GM12878 (cell line): ENCODE data around the gene CPNE5. TPM values are rescaled to one million over a fixed set of nuclear protein-coding genes. Genes with fewer than 3 reads are reported as not detected.

ENCODE experiments used
- FOS ChIP-seq: IDR thresholded peaks from 3 replicates; pipeline ENCODE4 v1.6.1; 2011; ENCODE audit warnings: borderline replicate concordance; ENCODE audit not compliant: insufficient read length; ENCODE audit errors: extremely low read depth
- HDAC6 ChIP-seq: fragments of 200-600 bp; sonication (generic); IDR thresholded peaks from one replicate; pipeline ENCODE4 v1.8.0; 2017; ENCODE audit warnings: antibody characterized with exemption; ENCODE audit not compliant: unreplicated experiment
- HDGF ChIP-seq: fragments of 450-650 bp; IDR thresholded peaks from 2 replicates; pipeline ENCODE4 v1.6.1; 2016; ENCODE audit warnings: antibody characterized with exemption
- KLF5 ChIP-seq: fragments of 450-650 bp; IDR thresholded peaks from 2 replicates; pipeline ENCODE4 v1.6.1; 2014; ENCODE audit warnings: mild to moderate bottlenecking; ENCODE audit not compliant: partially characterized antibody
- MXI1 ChIP-seq: fragments of 150-350 bp; IDR thresholded peaks from 2 replicates; pipeline ENCODE4 v1.6.1; 2011; ENCODE audit warnings: low read depth, mild to moderate bottlenecking, inconsistent platforms, low read length, improper control_type of control experiment
- NR2C1 ChIP-seq: fragments of 450-650 bp; IDR thresholded peaks from 2 replicates; pipeline ENCODE4 v1.6.1; 2017; ENCODE audit warnings: antibody characterized with exemption, mild to moderate bottlenecking, moderate library complexity
- NRF1 ChIP-seq: conservative IDR thresholded peaks from 2 replicates; pipeline ENCODE4 v1.6.1; 2011; ENCODE audit warnings: mild to moderate bottlenecking, low read depth, low read length, improper control_type of control experiment
- PAX8 ChIP-seq: fragments of 450-650 bp; IDR thresholded peaks from 2 replicates; pipeline ENCODE4 v1.6.1; 2017; ENCODE audit warnings: mild to moderate bottlenecking, moderate library complexity
- RELA ChIP-seq: fragments of 450-650 bp; IDR thresholded peaks from 2 replicates; pipeline ENCODE4 v1.8.0; 2014; ENCODE audit warnings: borderline replicate concordance; ENCODE audit not compliant: partially characterized antibody
- RFX5 ChIP-seq: IDR thresholded peaks from 2 replicates; pipeline ENCODE4 v1.6.1; 2011; ENCODE audit warnings: low read depth, low read length, improper control_type of control experiment
- ZNF274 ChIP-seq: IDR thresholded peaks from one replicate; pipeline ENCODE4 v1.8.0; 2011; ENCODE audit not compliant: insufficient read length, insufficient read depth
- polyA plus RNA-seq, 11 experiments: library from polyadenylated mRNA; depleted of rRNA in 4 of 11; unstranded in 6 of 11; stranded (reverse) in 5 of 11; fragments of >200 nt; fragmentation: Nextera tagmentation in 4 of 11; fragmentation: Illumina TruSeq in 1 of 11; extraction: Ambion mirVana in 4 of 11; extraction: Trizol in 1 of 11; gene quantifications; 1 replicate in 1 of 11; 2 replicates in 10 of 11; pipeline versions ENCODE4 v1.2.1 to v1.2.3, GENCODE V29; 2011 to 2016; ENCODE audit warnings: inconsistent platforms in 2 of 11, missing spikeins in 2 of 11, low read depth in 1 of 11
- total RNA-seq, 4 experiments: library from RNA; depleted of rRNA in 3 of 4; stranded (reverse); fragments of >200 nt in 3 of 4; fragmentation: Illumina TruSeq in 1 of 4; extraction: Trizol in 1 of 4; gene quantifications; 2 replicates each; pipeline versions ENCODE4 v1.2.1 to v1.2.3, GENCODE V29; 2013 to 2021
- TF ChIP-seq, protein P1 (sequence below): fragments of 450-650 bp; formaldehyde crosslinking; IDR thresholded peaks from 2 replicates; pipeline ENCODE4 v1.5.0; 2022; ENCODE audit warnings: mild to moderate bottlenecking, missing genetic modification characterization
- TF ChIP-seq, protein P2 (sequence below): IDR thresholded peaks from 2 replicates; pipeline ENCODE4 v1.6.1; 2011; ENCODE audit warnings: low read depth, mild to moderate bottlenecking, low read length, moderate library complexity, borderline replicate concordance; ENCODE audit errors: extremely low read depth
- TF ChIP-seq, protein P3 (sequence below): fragments of 450-650 bp; IDR thresholded peaks from 2 replicates; pipeline ENCODE4 v1.6.1; 2018; ENCODE audit warnings: mild to moderate bottlenecking, low read depth, moderate library complexity; ENCODE audit not compliant: partially characterized antibody
- TF ChIP-seq, protein P4 (sequence below): fragments of 450-650 bp; IDR thresholded peaks from 2 replicates; pipeline ENCODE4 v1.6.1; 2014; ENCODE audit warnings: mild to moderate bottlenecking
- TF ChIP-seq, protein P5 (sequence below): fragments of 450-650 bp; formaldehyde crosslinking; IDR thresholded peaks from 2 replicates; pipeline ENCODE4 v1.4.0; 2020; ENCODE audit warnings: mild to moderate bottlenecking, moderate library complexity

The CPNE5 gene
- total and polyA plus RNA-seq, 10 of the 15 experiments (the other 5 are each of a cell fraction or from before 2014, with no cell fraction given): 2.4 to 39.1 (median 18.2) TPM

DNA sequence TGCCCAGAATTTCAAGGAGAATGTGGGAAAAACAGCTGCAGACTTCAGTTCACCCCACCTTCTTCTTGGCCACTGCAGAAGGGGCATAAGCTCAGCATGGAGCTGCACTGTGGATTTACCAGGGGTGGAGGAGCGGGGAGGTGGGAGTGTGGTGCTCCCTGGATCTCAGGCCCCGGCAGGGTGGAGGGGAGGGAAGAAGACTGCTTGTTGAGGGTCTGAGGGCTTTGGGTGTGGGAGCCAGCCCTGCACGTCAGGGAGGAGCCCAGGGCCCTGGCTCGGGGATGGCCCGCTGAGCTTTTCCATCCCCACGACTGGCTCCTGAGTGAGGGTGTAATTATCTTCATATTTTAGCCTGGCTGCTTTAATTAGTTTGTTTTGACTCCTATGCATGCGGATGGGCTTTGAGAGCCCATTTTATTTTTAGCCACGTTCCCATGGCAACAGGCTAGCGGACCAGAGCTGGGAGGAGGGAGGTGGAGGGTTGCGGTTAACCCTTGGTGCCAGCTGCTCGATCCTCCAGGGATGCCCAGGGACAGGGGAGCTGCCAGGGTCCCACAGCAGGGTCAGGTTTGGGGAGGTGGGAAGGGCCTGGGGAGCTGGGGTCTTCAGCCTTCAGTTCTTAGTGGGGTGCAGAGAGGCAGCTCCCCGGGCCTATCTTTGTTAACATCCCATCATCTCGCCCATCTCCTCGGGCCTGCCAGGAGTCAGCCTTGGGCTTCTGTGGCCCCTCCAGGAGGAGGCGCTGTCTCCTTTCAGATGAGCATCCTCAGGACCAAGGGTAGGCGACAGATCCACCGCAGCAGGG, 73.4 kb downstream of the CPNE5 start (continued):
- TF ChIP-seq PAX8 (no peak), HDAC6 (no peak), MXI1 (no peak), FOS (no peak), RFX5 (no peak), NRF1 (no peak), RELA (peak; percentile 23), NR2C1 (no peak), HDGF (no peak), ZNF274 (no peak), KLF5 (no peak)
- TF ChIP-seq, protein P1, sequence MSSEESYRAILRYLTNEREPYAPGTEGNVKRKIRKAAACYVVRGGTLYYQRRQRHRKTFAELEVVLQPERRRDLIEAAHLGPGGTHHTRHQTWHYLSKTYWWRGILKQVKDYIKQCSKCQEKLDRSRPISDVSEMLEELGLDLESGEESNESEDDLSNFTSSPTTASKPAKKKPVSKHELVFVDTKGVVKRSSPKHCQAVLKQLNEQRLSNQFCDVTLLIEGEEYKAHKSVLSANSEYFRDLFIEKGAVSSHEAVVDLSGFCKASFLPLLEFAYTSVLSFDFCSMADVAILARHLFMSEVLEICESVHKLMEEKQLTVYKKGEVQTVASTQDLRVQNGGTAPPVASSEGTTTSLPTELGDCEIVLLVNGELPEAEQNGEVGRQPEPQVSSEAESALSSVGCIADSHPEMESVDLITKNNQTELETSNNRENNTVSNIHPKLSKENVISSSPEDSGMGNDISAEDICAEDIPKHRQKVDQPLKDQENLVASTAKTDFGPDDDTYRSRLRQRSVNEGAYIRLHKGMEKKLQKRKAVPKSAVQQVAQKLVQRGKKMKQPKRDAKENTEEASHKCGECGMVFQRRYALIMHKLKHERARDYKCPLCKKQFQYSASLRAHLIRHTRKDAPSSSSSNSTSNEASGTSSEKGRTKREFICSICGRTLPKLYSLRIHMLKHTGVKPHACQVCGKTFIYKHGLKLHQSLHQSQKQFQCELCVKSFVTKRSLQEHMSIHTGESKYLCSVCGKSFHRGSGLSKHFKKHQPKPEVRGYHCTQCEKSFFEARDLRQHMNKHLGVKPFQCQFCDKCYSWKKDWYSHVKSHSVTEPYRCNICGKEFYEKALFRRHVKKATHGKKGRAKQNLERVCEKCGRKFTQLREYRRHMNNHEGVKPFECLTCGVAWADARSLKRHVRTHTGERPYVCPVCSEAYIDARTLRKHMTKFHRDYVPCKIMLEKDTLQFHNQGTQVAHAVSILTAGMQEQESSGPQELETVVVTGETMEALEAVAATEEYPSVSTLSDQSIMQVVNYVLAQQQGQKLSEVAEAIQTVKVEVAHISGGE (CRISPR knock-in tag): no peak
- TF ChIP-seq, protein P2, sequence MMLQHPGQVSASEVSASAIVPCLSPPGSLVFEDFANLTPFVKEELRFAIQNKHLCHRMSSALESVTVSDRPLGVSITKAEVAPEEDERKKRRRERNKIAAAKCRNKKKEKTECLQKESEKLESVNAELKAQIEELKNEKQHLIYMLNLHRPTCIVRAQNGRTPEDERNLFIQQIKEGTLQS: no peak
- TF ChIP-seq, protein P3, sequence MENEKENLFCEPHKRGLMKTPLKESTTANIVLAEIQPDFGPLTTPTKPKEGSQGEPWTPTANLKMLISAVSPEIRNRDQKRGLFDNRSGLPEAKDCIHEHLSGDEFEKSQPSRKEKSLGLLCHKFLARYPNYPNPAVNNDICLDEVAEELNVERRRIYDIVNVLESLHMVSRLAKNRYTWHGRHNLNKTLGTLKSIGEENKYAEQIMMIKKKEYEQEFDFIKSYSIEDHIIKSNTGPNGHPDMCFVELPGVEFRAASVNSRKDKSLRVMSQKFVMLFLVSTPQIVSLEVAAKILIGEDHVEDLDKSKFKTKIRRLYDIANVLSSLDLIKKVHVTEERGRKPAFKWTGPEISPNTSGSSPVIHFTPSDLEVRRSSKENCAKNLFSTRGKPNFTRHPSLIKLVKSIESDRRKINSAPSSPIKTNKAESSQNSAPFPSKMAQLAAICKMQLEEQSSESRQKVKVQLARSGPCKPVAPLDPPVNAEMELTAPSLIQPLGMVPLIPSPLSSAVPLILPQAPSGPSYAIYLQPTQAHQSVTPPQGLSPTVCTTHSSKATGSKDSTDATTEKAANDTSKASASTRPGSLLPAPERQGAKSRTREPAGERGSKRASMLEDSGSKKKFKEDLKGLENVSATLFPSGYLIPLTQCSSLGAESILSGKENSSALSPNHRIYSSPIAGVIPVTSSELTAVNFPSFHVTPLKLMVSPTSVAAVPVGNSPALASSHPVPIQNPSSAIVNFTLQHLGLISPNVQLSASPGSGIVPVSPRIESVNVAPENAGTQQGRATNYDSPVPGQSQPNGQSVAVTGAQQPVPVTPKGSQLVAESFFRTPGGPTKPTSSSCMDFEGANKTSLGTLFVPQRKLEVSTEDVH: no peak
- TF ChIP-seq, protein P4, sequence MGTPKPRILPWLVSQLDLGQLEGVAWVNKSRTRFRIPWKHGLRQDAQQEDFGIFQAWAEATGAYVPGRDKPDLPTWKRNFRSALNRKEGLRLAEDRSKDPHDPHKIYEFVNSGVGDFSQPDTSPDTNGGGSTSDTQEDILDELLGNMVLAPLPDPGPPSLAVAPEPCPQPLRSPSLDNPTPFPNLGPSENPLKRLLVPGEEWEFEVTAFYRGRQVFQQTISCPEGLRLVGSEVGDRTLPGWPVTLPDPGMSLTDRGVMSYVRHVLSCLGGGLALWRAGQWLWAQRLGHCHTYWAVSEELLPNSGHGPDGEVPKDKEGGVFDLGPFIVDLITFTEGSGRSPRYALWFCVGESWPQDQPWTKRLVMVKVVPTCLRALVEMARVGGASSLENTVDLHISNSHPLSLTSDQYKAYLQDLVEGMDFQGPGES: no peak
- TF ChIP-seq, protein P5, sequence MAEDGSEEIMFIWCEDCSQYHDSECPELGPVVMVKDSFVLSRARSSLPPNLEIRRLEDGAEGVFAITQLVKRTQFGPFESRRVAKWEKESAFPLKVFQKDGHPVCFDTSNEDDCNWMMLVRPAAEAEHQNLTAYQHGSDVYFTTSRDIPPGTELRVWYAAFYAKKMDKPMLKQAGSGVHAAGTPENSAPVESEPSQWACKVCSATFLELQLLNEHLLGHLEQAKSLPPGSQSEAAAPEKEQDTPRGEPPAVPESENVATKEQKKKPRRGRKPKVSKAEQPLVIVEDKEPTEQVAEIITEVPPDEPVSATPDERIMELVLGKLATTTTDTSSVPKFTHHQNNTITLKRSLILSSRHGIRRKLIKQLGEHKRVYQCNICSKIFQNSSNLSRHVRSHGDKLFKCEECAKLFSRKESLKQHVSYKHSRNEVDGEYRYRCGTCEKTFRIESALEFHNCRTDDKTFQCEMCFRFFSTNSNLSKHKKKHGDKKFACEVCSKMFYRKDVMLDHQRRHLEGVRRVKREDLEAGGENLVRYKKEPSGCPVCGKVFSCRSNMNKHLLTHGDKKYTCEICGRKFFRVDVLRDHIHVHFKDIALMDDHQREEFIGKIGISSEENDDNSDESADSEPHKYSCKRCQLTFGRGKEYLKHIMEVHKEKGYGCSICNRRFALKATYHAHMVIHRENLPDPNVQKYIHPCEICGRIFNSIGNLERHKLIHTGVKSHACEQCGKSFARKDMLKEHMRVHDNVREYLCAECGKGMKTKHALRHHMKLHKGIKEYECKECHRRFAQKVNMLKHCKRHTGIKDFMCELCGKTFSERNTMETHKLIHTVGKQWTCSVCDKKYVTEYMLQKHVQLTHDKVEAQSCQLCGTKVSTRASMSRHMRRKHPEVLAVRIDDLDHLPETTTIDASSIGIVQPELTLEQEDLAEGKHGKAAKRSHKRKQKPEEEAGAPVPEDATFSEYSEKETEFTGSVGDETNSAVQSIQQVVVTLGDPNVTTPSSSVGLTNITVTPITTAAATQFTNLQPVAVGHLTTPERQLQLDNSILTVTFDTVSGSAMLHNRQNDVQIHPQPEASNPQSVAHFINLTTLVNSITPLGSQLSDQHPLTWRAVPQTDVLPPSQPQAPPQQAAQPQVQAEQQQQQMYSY (CRISPR knock-in tag): no peak
